Measurements from ENCODE around the gene EPHA3.

DNA sequence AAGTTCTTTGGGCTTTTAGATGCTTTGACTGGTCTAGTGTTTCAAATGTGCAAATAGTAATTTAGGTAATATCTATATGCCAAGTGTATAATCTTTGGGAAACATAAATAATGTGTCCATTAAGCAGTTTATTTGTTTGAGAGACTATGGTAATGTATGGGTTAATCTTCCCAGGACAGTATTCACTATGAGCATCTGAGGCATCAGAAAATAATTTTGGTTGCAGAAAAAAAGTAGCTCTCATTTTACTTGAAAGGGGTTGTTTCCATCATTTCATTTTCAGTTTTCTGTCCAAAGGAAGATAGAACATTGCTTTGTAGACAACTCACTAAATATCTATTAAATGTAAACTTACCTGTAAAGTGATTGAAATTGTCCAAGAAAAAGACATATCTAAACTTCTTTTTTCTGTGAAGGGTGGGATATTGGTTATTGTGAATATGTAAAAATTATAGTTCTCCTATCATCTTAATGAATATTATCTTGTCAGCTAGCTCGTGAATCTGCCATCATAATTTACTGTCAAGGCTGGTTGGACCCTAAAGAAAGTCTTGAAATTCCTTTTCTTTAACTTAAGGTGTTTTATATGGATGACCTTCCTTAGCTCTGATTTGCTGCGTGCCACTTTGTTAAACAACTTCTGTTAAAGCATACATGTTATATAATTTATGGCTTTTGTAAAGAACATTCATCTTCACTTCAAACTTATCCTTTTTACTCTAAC lies 108.8 kb downstream of the EPHA3 start:
- TF ChIP-seq, protein P1, sequence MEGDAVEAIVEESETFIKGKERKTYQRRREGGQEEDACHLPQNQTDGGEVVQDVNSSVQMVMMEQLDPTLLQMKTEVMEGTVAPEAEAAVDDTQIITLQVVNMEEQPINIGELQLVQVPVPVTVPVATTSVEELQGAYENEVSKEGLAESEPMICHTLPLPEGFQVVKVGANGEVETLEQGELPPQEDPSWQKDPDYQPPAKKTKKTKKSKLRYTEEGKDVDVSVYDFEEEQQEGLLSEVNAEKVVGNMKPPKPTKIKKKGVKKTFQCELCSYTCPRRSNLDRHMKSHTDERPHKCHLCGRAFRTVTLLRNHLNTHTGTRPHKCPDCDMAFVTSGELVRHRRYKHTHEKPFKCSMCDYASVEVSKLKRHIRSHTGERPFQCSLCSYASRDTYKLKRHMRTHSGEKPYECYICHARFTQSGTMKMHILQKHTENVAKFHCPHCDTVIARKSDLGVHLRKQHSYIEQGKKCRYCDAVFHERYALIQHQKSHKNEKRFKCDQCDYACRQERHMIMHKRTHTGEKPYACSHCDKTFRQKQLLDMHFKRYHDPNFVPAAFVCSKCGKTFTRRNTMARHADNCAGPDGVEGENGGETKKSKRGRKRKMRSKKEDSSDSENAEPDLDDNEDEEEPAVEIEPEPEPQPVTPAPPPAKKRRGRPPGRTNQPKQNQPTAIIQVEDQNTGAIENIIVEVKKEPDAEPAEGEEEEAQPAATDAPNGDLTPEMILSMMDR (conservative IDR thresholded peaks at IDR 0.05; ENCODE audit: low read depth, low read length) = no peak
- TF ChIP-seq FOS (IDR thresholded peaks at IDR 0.05; ENCODE audit: low read depth, low read length) = no peak
